ENCODE data around the gene CIAO3. TPM values are rescaled to one million over a fixed set of nuclear protein-coding genes. Genes with fewer than 3 reads are reported as not detected.

Gene CIAO3
- polyA plus RNA-seq, 1 donor from 2014 or later = 57.8 TPM

DNA sequence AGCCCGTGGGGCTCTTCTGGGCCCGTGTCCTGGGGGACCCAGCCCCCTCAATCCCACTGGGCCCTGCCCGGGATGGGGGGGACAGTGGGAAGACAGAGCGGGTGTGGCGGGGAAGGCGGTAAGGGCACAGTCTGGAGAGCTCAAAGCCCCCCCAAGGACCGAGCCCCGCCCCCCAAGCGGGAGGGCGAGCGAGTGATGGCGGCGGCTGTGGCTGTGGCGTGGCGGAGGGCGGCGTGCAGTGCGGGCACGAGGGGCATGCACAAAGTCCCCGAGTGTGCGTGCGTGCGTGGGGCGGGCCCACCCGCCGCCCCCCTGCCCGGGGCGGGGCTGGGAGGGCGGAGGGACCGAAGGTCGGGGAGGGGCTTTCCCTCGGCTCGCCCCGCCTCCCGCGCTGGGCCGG is 47.0 kb downstream of the CIAO3 start:
- H2AFZ ChIP-seq (ENCODE audit: low read depth, low read length) = no peak overlapping the region
- no peak overlapping the region for H3K9ac ChIP-seq (ENCODE audit: low read length)
- no peak overlapping the region for H3K4me3 ChIP-seq (ENCODE audit: low read length)
- TF ChIP-seq, protein P1, sequence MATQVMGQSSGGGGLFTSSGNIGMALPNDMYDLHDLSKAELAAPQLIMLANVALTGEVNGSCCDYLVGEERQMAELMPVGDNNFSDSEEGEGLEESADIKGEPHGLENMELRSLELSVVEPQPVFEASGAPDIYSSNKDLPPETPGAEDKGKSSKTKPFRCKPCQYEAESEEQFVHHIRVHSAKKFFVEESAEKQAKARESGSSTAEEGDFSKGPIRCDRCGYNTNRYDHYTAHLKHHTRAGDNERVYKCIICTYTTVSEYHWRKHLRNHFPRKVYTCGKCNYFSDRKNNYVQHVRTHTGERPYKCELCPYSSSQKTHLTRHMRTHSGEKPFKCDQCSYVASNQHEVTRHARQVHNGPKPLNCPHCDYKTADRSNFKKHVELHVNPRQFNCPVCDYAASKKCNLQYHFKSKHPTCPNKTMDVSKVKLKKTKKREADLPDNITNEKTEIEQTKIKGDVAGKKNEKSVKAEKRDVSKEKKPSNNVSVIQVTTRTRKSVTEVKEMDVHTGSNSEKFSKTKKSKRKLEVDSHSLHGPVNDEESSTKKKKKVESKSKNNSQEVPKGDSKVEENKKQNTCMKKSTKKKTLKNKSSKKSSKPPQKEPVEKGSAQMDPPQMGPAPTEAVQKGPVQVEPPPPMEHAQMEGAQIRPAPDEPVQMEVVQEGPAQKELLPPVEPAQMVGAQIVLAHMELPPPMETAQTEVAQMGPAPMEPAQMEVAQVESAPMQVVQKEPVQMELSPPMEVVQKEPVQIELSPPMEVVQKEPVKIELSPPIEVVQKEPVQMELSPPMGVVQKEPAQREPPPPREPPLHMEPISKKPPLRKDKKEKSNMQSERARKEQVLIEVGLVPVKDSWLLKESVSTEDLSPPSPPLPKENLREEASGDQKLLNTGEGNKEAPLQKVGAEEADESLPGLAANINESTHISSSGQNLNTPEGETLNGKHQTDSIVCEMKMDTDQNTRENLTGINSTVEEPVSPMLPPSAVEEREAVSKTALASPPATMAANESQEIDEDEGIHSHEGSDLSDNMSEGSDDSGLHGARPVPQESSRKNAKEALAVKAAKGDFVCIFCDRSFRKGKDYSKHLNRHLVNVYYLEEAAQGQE (IDR thresholded peaks at IDR 0.05; ENCODE audit: borderline replicate concordance) = no peak
- TF ChIP-seq, protein P2, sequence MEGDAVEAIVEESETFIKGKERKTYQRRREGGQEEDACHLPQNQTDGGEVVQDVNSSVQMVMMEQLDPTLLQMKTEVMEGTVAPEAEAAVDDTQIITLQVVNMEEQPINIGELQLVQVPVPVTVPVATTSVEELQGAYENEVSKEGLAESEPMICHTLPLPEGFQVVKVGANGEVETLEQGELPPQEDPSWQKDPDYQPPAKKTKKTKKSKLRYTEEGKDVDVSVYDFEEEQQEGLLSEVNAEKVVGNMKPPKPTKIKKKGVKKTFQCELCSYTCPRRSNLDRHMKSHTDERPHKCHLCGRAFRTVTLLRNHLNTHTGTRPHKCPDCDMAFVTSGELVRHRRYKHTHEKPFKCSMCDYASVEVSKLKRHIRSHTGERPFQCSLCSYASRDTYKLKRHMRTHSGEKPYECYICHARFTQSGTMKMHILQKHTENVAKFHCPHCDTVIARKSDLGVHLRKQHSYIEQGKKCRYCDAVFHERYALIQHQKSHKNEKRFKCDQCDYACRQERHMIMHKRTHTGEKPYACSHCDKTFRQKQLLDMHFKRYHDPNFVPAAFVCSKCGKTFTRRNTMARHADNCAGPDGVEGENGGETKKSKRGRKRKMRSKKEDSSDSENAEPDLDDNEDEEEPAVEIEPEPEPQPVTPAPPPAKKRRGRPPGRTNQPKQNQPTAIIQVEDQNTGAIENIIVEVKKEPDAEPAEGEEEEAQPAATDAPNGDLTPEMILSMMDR (IDR thresholded peaks at IDR 0.05; ENCODE audit: poor library complexity, severe bottlenecking) = no peak
- TF ChIP-seq SMC3 (conservative IDR thresholded peaks at IDR 0.05; ENCODE audit: poor library complexity) = no peak
- TF ChIP-seq EZH2 (IDR thresholded peaks at IDR 0.05; ENCODE audit: borderline replicate concordance, insufficient read depth, low read length, poor library complexity, severe bottlenecking) = no peak
- no peak for TF ChIP-seq EP300 (conservative IDR thresholded peaks at IDR 0.05; ENCODE audit: poor library complexity, severe bottlenecking)
- TF ChIP-seq POLR2AphosphoS5 (IDR thresholded peaks at IDR 0.05) = no peak
- TF ChIP-seq MXI1 (conservative IDR thresholded peaks at IDR 0.05; ENCODE audit: poor library complexity, severe bottlenecking) = no peak
- no peak for TF ChIP-seq TAF1 (IDR thresholded peaks at IDR 0.05; ENCODE audit: low read depth)
- TF ChIP-seq RAD21 (conservative IDR thresholded peaks at IDR 0.05) = no peak
- peaks cover 6% of the 10 kb centered on the region for H3K79me2 ChIP-seq (replicated peaks; ENCODE audit: insufficient read depth, low read length)
- peaks cover 3% of the 10 kb centered on the region for H4K20me1 ChIP-seq (ENCODE audit: insufficient read depth)
- H3F3A ChIP-seq (ENCODE audit: insufficient read depth, low read length, poor library complexity, severe bottlenecking) = no peaks in the 10 kb centered on the region
- H3K9me3 ChIP-seq (ENCODE audit: low read length) = no peaks in the 10 kb centered on the region
- no peak overlapping the region for H3K27ac ChIP-seq (ENCODE audit: low read length)
- no peak overlapping the region for H3K4me2 ChIP-seq (ENCODE audit: low read length)
- no peaks in the 10 kb centered on the region for H3K9me2 ChIP-seq (ENCODE audit: insufficient read depth, low read length)
- no peaks in the 10 kb centered on the region for H3K36me3 ChIP-seq (ENCODE audit: insufficient read depth, low read length)
- H3K27me3 ChIP-seq (ENCODE audit: insufficient read depth, low read depth, low read length) = peaks cover 21% of the 10 kb centered on the region

DNA sequence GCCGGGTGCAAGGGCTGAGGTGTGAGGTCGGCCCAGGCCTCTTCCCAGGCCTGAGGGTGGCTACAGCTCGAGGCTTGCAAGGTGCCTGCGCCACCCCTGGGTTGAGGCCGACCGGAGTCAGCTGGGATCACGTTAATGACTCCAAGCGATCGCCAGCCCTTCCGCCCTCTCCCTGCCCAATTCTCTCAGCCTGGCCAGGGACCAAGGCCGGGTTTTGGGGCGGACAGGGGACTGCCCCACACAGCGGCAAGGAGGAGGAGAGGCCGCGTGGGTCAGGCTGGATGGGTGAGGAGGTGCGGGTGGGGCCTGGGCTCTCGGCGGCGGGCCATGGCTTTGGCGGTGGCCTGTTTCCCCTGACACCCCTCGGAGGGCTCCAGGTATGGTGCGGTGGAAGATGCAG is 47.4 kb downstream of the CIAO3 start:
- no peak overlapping the region for H3K4me3 ChIP-seq (ENCODE audit: low read length)
- no peak overlapping the region for H3K27ac ChIP-seq (ENCODE audit: low read length)

More for the DNA sequence above, 47.4 kb downstream of the CIAO3 start:
- Histone ChIP-seq H3K36me3 (ENCODE audit: insufficient read depth, low read length) (no peaks in the 10 kb centered on the region), H3K9me2 (ENCODE audit: insufficient read depth, low read length) (no peaks in the 10 kb centered on the region), H3F3A (ENCODE audit: insufficient read depth, low read length, poor library complexity, severe bottlenecking) (no peaks in the 10 kb centered on the region), H3K9ac (ENCODE audit: low read length) (no peak overlapping the region), H3K4me2 (ENCODE audit: low read length) (no peak overlapping the region), H3K9me3 (ENCODE audit: low read length) (no peaks in the 10 kb centered on the region), H3K79me2 (replicated peaks; ENCODE audit: insufficient read depth, low read length) (peaks cover 6% of the 10 kb centered on the region), H2AFZ (ENCODE audit: low read depth, low read length) (no peak overlapping the region), H4K20me1 (ENCODE audit: insufficient read depth) (peaks cover 3% of the 10 kb centered on the region), H3K27me3 (ENCODE audit: insufficient read depth, low read depth, low read length) (peaks cover 21% of the 10 kb centered on the region)
- TF ChIP-seq POLR2AphosphoS5 (IDR thresholded peaks at IDR 0.05) = peak; percentile 11
- TF ChIP-seq RAD21 (conservative IDR thresholded peaks at IDR 0.05) = no peak
